ENCODE results near the gene LDLRAD1.
"Not testable (repeated sequence)": the region's sequence is repeated elsewhere in the genome, so short reads cannot be mapped to it uniquely, and the experiment has no call there.

The LDLRAD1 gene

DNA sequence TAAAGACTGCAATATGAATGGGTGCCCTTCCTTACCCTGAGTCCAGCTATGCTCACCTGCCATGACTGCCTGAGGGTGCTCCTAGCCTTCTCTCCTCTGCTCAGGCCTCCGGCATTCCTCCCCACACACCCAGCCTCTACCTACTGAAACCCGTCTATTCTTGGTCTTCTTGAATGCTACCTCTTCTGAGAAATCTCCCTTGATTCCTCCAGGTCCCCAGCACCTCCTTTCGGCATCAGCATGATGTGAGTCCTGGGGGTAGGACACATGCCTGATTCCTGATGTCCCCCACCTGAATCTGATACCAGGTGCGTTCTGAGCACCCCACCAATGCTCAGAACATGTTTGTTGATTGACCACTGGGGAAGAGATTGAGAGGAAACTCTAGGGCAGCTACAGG, 8.6 kb downstream of the LDLRAD1 start:
- DNase-seq (ENCODE audit: low read depth, low spot score) = no peak
- in situ Hi-C loops (cut with HindIII; ENCODE audit: low sequenced_read_pairs) = no loop called here
- no peak for TF ChIP-seq CTCF (IDR thresholded peaks at IDR 0.05; ENCODE audit: low read depth, low read length)
- no peak overlapping the region for H3K4me3 ChIP-seq (ENCODE audit: low read depth, low read length)

DNA sequence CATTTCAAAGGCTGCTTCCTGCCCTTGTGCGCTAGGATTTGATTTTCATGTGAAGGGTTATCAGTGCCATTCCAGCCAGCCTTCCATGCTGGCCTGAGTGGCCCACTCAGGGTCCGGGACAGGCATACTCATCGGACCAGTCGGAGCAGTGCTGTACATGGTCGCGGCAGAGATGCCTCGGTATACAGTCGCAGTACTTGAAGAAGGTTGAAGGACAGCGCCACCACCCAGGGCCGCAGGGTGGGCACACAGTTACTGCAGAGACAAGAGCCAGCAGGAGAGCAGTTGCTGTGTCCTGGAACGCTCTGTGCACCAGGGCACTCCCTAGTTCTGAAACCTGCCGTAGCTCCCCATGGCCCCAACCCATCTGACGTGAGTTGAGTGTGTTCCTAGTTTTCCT, 9.1 kb downstream of the LDLRAD1 start:
- TF ChIP-seq CTCF (IDR thresholded peaks at IDR 0.05; ENCODE audit: low read depth, low read length) = no peak
- in situ Hi-C loops (cut with HindIII; ENCODE audit: low sequenced_read_pairs) = no loop called here
- no peak overlapping the region for H3K4me3 ChIP-seq (ENCODE audit: low read depth, low read length)
- no peak for DNase-seq (ENCODE audit: low read depth, low spot score)

GRCh38 chr1:54007613-54008012, 10.4 kb downstream of the LDLRAD1 start:
- in situ Hi-C loops (cut with HindIII; ENCODE audit: low sequenced_read_pairs) = no loop called here

GRCh38 chr1:54006508-54006907, 11.5 kb downstream of the LDLRAD1 start:
- H3K4me3 ChIP-seq (ENCODE audit: low read depth, low read length) = no peak overlapping the region
- DNase-seq (ENCODE audit: low read depth, low spot score) = no peak
- TF ChIP-seq CTCF (IDR thresholded peaks at IDR 0.05; ENCODE audit: low read depth, low read length) = no peak
- in situ Hi-C loops (cut with HindIII; ENCODE audit: low sequenced_read_pairs) = no loop called here

More at GRCh38 chr1:54007613-54008012, 10.4 kb downstream of the LDLRAD1 start:
- no peak for TF ChIP-seq CTCF (IDR thresholded peaks at IDR 0.05; ENCODE audit: low read depth, low read length)
- no peak overlapping the region for H3K4me3 ChIP-seq (ENCODE audit: low read depth, low read length)
- DNase-seq (ENCODE audit: low read depth, low spot score) = no peak

DNA sequence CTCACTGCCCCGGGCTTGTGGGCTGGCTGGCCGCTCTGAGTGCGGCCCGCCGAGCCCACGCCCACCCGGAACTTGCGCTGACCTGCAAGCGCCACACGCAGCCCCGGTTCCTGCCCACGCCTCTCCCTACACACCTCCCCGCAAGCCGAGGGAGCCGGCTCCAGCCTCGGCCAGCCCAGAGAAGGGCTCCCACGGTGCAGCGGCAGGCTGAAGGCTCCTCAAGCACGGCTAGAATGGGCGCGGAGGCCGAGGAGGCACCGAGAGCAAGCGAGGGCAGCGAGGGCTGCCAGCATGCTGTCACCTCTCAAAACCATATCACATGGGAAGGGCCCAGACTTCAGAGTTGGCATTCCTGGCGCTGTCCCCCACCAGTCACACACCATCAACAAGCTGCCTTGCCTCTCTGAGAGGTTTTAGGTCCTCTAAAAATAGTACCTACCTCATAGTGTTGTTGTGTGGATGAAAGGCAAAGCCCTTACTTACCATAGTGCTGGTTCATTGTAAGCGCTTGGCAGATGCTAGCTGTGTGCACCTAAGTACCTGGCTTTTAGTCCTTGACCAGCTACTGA, 13.4 kb downstream of the LDLRAD1 start:
- no peak for TF ChIP-seq CTCF (IDR thresholded peaks at IDR 0.05; ENCODE audit: low read depth, low read length)
- no peak overlapping the region for H3K4me3 ChIP-seq (ENCODE audit: low read depth, low read length)
- in situ Hi-C loops (cut with HindIII; ENCODE audit: low sequenced_read_pairs) = no loop called here
- no peak for DNase-seq (ENCODE audit: low read depth, low spot score)

GRCh38 chr1:54003750-54004480, 14.1 kb downstream of the LDLRAD1 start:
- in situ Hi-C loops (cut with HindIII; ENCODE audit: low sequenced_read_pairs); H3K4me3 ChIP-seq (ENCODE audit: low read depth, low read length); DNase-seq (ENCODE audit: low read depth, low spot score): not testable (repeated sequence)

GRCh38 chr1:54003249-54003646, 14.7 kb downstream of the LDLRAD1 start:
- no peak for DNase-seq (ENCODE audit: low read depth, low spot score)
- in situ Hi-C loops (cut with HindIII; ENCODE audit: low sequenced_read_pairs) = no loop called here
- TF ChIP-seq CTCF (IDR thresholded peaks at IDR 0.05; ENCODE audit: low read depth, low read length) = no peak
- H3K4me3 ChIP-seq (ENCODE audit: low read depth, low read length) = no peak overlapping the region

All from astrocyte of the spinal cord (primary cell).